Esophagus squamous epithelium (tissue), 4 donors: ENCODE measurements around the gene NPEPPS.
A peak's percentile ranks its signal among the peaks of the same experiment; 100 is the strongest.

Experiments
- POLR2A ChIP-seq, 4 donors: fragments of 450-650 bp; IDR thresholded peaks; one replicate each; pipeline ENCODE4 v1.6.1; 2017; ENCODE audit warnings: antibody characterized with exemption in 4 of 4, mild to moderate bottlenecking in 4 of 4, moderate library complexity in 3 of 4
- TF ChIP-seq, protein P1 (sequence below), 6 experiments: fragments of 450-650 bp in 4 of 6; fragments of 200-600 bp in 2 of 6; sonication (generic) in 2 of 6; IDR thresholded peaks; one replicate each; pipeline ENCODE4 v1.5.1; 2016 to 2019; ENCODE audit warnings: antibody characterized with exemption in 6 of 6, mild to moderate bottlenecking in 4 of 6, moderate library complexity in 4 of 6

DNA sequence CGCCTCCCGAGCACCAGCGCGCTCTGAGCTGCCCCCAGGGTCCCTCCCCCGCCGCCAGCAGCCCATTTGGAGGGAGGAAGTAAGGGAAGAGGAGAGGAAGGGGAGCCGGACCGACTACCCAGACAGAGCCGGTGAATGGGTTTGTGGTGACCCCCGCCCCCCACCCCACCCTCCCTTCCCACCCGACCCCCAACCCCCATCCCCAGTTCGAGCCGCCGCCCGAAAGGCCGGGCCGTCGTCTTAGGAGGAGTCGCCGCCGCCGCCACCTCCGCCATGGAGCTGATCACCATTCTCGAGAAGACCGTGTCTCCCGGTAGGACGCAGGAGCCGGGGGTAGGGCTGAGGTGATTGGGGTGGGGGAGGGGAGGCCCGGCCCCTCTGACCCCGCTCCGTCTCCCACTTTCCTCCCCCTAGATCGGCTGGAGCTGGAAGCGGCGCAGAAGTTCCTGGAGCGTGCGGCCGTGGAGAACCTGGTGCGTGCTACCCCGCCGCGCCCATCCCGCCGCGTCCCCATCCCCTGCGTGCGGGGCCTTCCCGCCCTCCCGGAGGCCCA lies 119.1 kb downstream of the NPEPPS start:
- TF ChIP-seq, protein P1, sequence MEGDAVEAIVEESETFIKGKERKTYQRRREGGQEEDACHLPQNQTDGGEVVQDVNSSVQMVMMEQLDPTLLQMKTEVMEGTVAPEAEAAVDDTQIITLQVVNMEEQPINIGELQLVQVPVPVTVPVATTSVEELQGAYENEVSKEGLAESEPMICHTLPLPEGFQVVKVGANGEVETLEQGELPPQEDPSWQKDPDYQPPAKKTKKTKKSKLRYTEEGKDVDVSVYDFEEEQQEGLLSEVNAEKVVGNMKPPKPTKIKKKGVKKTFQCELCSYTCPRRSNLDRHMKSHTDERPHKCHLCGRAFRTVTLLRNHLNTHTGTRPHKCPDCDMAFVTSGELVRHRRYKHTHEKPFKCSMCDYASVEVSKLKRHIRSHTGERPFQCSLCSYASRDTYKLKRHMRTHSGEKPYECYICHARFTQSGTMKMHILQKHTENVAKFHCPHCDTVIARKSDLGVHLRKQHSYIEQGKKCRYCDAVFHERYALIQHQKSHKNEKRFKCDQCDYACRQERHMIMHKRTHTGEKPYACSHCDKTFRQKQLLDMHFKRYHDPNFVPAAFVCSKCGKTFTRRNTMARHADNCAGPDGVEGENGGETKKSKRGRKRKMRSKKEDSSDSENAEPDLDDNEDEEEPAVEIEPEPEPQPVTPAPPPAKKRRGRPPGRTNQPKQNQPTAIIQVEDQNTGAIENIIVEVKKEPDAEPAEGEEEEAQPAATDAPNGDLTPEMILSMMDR (IDR thresholded peaks at IDR 0.05), result no peak
- TF ChIP-seq POLR2A (IDR thresholded peaks at IDR 0.05), result peak in 1 of 4 donors; percentile 38
